Stromal cell of bone marrow (primary cell): Measurements from ENCODE around the gene ITPKB.
"Not testable (repeated sequence)": the region's sequence is repeated elsewhere in the genome, so short reads cannot be mapped to it uniquely, and the experiment has no call there.

Experiments
- DNase-seq: peaks from one replicate; pipeline ENCODE4 v3.0.0-alpha.2; 2012; ENCODE audit warnings: low read depth

The ITPKB gene

GRCh38 chr1:226602186-226603021 lies 136.7 kb downstream of the ITPKB start:
- DNase-seq: peak; percentile 54

GRCh38 chr1:226601456-226601855 lies 137.6 kb downstream of the ITPKB start:
- no peak for DNase-seq

GRCh38 chr1:226600254-226600653 lies 138.8 kb downstream of the ITPKB start:
- no peak for DNase-seq

- DNase-seq: no peak
Measured at GRCh38 chr1:226599636-226600238, 139.3 kb downstream of the ITPKB start.

GRCh38 chr1:226598955-226599354 lies 140.1 kb downstream of the ITPKB start:
- DNase-seq: not testable (repeated sequence)

- no peak for DNase-seq
Measured at GRCh38 chr1:226598455-226598849, 140.6 kb downstream of the ITPKB start.

- DNase-seq: no peak
Measured at GRCh38 chr1:226597616-226598454, 141.2 kb downstream of the ITPKB start.

GRCh38 chr1:226596531-226597165 lies 142.4 kb downstream of the ITPKB start:
- no peak for DNase-seq

- no peak for DNase-seq
Measured at GRCh38 chr1:226593541-226593940, 145.5 kb downstream of the ITPKB start.

GRCh38 chr1:226590614-226591013 lies 148.5 kb downstream of the ITPKB start:
- DNase-seq: no peak

GRCh38 chr1:226589008-226589733 lies 149.9 kb downstream of the ITPKB start:
- no peak for DNase-seq

- no peak for DNase-seq
Measured at GRCh38 chr1:226588484-226588883, 150.6 kb downstream of the ITPKB start.

- DNase-seq: no peak
Measured at GRCh38 chr1:226586650-226587422, 152.2 kb downstream of the ITPKB start.

GRCh38 chr1:226586116-226586515 lies 153.0 kb downstream of the ITPKB start:
- DNase-seq: no peak

GRCh38 chr1:226584164-226584563 lies 154.9 kb downstream of the ITPKB start:
- no peak for DNase-seq

- no peak for DNase-seq
Measured at GRCh38 chr1:226582966-226583365, 156.1 kb downstream of the ITPKB start.
